Frontal cortex (tissue), 4 donors: ENCODE results near the gene GRK2. TPM values are rescaled to one million over a fixed set of nuclear protein-coding genes. Genes with fewer than 3 reads are reported as not detected.
A peak's percentile ranks its signal among the peaks of the same experiment; 100 is the strongest.

Experiments
- DNase-seq, 2 donors: peaks; one replicate each; pipeline ENCODE4 v3.0.0; 2012; ENCODE audit warnings: low spot score in 2 of 2
- FAIRE-seq: peaks from 2 replicates; lab custom pipeline; 2012; peaks lifted over from hg19 to GRCh38; lab: Jason Lieb, UNC
- total RNA-seq: library from RNA; depleted of rRNA; stranded (reverse); fragments of >200 nt; gene quantifications from one replicate; pipeline ENCODE4 v1.2.3, GENCODE V29; 2014
- donor health status: control.
- donor health status: control.
- donor health status: control.

The GRK2 gene
- total RNA-seq, 1 donor from 2014 or later = 46.9 TPM

DNA sequence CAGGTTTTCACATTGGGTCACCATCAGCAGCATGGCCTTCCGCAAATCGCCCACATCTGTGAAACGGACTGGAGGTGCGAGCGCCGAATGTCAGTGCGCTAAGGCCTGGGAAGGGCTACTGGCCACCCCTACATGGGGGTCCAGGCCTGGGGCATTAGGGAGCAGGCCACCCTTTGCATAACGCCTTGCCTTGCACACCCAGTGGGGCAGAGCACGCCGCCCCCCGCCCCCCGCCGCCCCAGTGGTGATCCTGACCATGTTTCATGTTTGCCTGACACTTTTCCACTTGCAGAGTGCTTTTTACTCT, 2.6 kb downstream of the GRK2 start:
- FAIRE-seq = no peak

DNA sequence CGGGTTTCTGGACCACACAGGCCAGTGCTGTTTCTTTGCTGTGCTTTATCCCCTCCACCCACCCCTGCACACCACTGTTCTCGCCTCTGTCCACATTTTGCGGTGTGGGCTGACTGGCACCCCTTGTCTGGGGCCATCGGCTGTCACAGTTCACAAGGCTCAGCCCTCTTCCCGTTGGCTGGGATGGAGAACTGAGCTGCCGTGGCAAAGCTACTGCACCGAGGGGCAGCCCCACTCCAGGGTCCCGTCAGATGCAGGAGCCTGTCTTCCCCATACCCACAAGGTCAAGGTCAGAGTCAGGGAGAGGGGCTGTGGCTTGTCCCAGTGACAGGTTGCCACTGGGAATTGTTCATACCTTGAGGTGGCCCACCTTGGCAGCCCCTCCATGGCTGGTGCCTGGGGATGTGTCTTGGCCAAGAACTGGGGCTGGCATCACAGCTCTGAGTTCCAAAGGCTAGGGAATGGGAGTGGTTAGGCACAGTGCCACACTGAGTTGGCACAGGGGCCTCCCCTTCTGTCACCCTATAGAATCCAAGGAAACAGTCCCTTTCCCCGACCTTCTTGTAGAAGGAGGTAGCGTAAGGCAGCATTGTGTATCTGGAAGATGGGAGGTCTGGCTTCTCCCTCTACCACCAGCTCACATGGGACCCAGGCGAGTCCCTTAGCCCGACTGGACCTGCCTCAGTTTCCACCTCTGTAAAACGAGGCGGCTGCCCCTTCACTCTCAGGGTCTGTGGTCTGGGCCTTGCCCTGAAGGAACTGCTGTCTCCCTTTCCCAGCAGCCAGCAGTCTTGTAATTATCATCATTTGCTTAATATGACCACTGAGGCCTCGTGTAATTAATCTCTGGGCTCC, 3.4 kb downstream of the GRK2 start:
- no peak for FAIRE-seq
- DNase-seq = no peak

More for the DNA sequence above, 2.6 kb downstream of the GRK2 start:
- no peak for DNase-seq

DNA sequence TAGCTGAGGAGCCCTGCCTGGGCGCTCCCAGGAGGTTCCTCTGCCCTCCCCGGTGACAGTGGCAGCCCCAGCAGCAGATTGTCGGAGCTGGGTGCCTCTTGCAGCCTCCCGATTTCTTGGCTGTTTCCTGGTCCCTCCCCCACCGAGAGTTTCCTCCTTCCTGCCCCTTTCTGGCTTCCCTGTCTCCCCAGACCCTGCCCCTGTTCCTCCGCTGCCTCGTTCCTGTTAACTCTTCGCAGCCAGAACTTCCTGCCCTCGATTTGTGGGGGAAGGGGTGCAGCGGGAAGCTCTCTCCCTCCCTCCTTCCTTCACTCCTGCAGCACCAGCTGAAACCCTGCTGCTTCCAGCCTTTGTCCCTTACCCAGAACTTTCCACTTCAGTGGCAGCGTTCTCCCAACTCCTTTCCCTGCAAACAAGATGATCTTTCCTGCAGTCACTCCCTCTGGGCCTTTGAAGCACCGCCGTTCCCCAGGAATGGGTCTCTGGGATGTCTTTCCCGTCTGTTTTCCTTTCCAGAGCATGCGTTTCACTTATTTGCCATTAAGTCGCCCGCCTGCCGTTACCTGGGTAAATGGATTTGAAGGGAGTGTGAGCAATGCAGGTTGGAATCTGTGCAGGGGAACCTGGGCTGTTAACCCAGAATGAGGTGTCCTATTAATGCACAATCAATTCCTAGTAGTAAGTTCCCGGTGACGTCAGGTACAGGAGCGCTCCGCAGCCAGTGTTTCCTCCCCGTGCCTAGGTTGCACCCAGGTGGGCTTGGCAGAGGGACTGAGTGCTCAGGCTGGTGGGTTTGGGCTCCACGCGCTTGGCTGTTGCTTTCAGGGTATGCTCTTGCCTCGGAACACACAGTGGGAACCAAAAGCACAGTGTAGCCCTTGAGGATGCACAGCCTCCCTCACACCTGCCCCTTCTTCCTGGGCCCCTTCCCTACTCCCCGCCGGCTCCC, 4.3 kb downstream of the GRK2 start:
- FAIRE-seq (no peak), DNase-seq (no peak)

DNA sequence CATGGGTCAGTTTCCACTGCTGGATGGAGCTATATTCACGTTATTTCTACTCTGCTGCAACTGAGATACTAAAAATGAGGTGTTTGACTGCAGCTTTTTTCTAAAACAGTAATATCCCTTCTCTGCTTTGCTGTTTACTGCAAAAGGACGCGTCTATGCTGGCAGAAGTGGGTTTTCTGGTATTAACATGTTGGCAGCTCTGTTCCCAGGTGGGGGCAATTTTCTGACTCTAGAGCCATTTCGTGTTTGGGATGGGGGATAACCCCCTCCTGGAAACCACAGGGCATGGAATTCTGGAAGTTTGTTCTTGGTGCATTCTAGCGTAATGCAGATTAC, 4.9 kb downstream of the GRK2 start:
- DNase-seq = no peak
- FAIRE-seq = no peak

DNA sequence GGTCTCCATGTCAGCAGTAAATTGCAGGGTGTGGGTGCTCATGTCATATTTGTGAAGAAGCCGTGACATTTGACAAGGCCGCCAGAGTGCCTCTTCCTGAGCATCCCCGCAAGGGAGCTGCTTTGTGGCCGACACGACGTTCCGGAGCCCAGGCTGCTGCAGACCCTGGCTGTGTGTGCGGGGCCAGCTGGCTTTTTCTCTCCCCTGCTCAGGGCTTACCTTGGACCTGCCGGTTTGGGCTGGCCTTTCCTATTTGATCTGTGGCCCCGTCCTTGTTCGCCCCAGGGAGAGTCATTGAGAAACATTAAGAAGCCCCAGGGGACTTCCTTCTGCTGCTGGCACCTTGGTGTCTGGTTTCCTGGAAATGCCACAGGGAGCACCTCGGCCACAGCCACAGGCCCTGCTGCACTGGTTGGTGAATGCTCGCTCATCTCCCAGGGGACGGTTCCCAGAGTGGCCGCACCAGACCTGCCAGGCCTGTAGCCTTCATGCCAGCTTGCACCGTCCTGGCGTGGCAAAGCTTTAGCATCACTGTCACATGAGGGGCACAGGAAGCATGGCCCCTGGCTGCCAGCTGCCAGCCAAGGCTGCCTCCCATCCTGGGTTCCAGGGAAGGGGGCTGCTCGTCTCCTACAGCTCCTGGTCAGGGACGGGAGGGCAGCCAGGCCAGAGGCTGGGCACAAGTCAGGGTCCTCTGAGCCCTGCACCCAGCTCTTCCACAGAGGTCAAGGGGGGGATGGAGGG, 5.4 kb downstream of the GRK2 start:
- FAIRE-seq (no peak), DNase-seq (no peak)

DNA sequence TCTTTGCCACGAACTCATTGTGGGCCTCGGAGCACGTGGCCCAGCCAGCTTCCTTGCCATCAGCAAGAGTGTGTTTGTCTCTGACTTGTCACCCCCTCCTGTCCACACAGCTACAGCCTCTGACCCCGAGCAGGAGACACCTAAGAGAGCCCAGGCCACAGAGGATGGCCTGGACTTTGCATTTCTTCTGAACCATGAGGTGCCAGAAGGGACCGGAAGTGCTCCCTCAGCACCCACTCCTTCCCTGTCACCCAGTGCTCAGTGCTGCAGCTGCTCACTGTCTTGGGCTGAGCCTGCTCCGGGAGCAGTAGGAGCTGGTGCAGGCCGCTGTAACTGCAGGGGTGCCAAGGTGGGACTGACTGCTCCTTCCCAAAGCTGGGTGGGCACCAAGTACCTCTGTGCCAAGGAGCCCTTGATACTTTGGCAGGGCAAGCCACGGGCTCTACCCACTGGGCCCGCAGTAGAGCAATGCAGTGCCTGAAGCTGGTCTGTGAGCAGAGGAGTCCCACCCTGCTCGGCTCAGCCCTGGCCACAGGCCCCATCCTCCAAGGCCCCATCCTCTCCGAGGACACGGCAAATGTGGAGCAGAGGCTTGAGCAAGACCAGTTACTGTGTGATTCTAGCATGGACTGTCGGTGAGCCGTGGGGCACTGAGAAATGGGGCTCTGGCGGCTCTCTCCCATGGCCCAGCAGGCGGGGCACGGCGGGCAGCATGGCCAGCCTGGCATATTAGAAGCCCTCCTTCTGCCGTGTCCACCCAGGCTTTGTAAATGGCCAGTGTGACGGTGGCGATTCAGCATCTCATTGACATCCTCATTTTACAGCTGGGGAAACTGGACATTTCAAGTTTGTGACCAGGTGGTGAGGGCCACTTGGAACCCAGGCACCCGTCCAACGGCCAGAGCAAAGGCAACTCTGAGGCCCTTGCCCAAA, 6.3 kb downstream of the GRK2 start:
- no peak for DNase-seq
- no peak for FAIRE-seq

DNA sequence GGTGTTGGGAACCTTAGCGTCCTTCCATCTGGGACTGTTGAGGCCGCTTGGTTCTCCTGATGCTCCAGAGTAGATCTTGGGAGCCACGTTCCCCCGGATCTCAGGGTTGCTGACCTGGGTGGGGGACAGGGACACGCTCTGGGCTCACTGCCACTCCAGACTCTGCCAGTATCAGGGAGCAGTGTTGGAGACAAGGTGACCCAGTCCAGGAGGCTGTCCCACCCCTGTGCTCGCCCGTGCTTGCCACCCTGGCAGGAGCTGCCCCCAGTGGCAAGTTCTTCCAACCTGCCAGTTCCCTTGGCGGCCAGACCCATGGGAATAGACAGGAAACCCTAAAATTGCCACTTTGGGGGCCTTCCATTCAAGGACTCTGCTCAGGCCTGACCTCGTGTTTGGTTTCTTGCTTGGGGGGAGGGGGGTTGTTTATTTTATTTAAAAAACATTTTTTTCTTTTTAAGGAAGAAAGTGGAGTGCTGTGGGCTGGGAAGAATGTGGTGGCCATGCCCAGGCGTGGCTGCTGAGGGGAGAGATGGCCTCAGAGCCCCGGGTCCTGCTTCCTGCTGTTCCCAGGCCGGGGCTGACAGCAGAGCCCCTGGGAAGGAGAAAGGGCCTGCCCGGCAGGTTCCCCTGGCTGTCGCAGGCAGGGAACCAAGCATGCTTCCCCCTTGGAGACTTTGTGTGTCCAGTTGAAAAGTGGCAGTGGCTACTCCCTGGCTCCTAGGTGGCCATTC, 7.2 kb downstream of the GRK2 start:
- no peak for DNase-seq
- no peak for FAIRE-seq

DNA sequence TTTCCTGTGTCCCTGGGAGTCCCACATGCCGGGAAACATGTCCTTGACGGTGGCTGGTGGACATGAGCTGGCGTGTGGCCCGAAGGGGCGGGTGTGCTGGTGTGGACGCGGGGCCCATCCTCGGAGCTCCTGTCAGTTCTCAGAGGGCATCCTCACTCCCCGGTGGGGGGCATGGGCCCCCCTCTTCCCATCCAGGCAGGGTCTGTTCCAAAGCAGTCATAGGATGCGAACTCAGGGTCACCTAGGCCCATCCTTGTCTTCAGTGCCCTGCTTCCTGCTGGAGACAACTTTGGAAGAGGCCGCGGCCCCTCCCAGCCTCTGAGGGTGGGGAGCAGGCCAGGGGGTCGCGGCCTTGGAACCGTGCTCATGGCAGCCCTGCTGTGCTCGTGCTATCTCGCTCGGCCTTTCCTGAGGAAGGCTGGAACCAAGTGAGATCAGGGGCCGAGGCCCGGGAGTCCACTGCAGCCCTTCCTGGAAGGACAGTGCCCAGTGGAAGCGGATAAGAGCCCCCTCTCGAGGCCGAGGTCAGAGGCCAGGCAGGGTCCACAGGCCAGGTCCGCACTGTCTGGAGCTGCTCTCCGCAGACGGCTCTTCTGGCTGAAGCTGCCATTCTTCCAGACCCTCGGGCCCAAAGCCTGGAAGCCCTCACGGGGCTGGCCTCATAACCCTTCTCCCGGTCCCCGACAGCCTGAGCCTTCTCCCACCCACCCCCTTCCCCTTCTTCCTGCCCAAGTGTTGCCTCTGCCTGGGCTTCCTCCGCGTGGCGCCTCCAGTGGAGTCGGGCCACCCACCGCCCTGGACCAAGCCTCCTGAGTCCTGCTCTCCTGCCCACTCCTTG, 8.7 kb downstream of the GRK2 start:
- no peak for FAIRE-seq

DNA sequence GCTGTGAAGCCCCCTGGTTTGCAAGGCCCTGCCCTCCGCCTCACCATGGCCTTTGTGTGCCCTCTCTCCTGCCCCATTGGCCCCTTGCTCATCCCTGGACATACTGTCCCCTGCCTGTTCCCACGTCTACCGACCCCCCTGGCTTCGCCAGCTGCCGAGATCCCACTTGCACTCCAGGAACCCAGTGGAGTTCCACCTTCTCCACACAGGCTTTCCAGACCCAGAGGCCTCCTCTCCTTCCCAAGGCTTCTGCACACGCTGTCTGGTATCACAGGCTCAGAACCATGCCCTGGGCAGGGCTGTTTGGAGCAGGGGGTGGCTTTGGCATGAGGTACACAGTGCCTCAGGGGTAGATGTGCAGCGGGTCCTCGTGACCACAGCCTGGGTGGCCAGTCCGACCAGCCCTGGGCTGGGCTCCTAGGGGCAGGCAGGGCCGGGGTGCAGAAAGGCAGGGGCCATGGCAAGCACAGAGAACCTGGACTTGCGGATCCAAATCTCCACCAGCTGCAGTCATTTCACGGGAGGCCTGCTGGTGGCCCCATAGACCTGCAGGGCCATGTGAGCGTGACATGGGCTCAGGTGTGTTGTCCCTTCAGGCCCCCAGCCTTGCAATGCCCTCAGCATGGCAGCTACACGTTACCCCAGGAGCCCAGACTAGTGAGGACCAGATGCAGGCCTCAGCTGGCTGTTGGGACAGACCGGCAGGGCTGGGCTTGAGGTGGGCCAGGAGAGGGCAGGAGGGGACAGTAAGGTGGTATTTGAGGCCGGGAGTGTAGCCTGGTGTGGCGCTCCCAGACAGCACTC, 9.5 kb downstream of the GRK2 start:
- FAIRE-seq = no peak

More for the DNA sequence above, 8.7 kb downstream of the GRK2 start:
- DNase-seq = no peak

DNA sequence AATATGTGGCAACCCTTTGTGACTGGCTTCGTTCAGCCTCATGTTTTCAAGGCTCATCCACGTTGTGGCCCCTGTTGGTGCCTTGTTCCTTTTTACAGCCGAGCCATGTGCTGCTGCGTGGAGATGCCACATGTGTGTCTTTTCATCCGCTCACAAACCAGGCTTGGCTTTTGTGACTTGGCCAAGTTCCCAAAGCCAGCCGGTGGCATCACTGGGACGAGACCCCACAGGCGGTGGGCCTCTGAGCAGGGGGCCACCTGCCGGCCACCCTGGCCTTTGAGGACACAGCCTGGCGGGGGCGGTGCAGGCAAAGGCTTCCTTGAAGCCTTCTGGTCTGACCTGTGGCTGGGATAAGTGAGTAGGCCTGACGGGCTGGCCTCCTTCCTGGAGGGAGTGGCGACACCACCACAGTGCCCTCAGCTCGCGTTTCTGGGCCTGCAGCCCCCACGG, 10.5 kb downstream of the GRK2 start:
- no peak for FAIRE-seq
- DNase-seq = no peak

More for the DNA sequence above, 9.5 kb downstream of the GRK2 start:
- no peak for DNase-seq

DNA sequence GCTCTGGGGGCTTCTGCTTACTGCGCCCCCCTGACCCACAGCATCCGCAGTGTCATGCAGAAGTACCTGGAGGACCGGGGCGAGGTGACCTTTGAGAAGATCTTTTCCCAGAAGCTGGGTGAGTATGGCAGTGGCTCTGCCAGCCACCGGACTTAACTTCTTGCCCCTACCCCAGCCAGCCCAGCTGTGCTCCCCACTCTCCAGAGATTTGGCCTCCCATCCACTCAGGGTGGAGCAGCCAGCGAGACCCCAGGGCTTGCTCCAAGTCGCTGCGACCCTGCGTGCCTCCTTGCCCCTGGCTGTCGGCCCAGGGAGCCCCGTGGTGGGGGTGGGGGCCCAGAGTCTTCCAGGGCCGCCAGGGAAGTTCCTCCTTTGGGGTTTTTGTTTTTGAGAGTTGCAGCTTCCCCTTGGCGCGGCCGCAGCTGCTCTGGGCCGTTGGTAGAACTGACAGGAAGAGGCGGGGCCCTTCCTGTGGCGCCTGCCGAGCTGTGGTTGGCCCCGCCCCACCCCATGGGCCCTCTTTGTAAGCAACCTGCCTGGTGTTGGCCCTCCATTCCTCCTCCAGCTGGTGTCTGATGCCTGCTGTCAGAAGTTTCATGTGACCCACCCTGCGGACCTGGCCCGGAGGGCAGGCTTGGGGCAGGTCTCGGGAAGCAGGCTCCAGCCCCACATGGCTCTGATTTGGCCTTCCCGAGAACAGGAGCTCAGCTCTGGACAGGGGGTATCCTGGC, 11.1 kb downstream of the GRK2 start:
- FAIRE-seq = no peak
- peak in 1 of 2 donors; percentile 69 for DNase-seq

DNA sequence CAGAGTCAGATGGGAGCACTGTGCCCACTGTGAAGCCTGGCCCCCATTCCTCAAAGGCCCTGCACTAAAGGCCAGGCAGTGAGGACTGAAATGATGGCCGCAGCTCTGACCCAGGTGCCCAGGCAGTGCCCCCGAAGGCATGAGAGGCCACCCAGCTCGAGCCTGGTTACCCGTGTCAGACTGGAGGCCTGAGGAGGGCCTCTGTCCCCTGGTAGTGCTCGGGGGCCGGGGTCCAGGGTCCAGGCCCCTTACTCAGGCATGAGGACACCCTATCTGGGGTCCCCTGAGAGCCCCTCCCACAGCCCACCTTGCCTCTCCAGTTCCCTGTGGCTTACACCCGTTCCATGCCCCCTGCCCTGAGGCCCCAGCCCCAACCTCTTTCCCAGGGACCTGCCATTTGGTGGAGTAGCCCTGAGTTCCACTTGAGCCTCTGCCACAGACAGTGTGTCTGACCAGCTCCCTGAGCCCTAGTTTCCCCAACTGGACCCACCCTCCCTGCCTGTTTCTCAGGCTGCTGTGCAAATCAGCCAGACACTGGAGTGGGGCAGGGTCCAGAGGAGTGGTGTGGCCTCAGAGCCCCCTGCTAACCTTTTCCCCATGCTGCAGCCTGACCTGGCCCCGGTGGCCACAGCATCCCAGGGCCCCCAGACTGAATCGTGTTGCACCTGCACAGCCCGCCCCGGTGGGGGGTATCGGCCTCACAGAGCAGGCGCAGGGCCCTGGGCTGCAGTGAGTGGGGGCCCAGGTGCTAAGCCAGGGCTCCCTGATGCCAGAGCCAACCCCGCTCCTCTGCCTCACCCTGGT, 12.1 kb downstream of the GRK2 start:
- DNase-seq (no peak), FAIRE-seq (no peak)

DNA sequence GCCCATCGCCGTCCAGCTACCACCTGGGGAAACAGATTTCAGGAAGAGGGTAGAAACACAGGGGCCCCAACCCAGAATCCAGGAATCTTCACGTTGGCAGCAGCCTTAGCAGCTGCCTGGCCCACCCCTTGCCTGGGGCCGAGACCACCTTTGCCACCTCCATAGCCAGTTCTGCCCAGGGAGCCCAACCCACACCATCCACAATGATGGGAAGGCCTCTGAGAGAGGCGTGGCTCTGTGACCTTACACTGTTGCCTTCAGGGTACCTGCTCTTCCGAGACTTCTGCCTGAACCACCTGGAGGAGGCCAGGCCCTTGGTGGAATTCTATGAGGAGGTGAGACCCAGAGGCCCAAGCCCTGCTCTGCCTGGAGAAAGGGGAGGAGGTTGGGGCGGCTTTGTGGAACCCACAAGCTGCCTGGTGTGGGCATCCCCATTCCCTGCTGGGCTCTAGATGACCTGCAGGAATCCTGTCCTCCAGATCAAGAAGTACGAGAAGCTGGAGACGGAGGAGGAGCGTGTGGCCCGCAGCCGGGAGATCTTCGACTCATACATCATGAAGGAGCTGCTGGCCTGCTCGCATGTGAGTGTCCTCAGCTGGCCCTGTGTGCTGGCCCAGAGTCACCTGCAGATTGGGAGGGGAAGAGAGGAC, 12.8 kb downstream of the GRK2 start:
- DNase-seq (no peak), FAIRE-seq (no peak)

DNA sequence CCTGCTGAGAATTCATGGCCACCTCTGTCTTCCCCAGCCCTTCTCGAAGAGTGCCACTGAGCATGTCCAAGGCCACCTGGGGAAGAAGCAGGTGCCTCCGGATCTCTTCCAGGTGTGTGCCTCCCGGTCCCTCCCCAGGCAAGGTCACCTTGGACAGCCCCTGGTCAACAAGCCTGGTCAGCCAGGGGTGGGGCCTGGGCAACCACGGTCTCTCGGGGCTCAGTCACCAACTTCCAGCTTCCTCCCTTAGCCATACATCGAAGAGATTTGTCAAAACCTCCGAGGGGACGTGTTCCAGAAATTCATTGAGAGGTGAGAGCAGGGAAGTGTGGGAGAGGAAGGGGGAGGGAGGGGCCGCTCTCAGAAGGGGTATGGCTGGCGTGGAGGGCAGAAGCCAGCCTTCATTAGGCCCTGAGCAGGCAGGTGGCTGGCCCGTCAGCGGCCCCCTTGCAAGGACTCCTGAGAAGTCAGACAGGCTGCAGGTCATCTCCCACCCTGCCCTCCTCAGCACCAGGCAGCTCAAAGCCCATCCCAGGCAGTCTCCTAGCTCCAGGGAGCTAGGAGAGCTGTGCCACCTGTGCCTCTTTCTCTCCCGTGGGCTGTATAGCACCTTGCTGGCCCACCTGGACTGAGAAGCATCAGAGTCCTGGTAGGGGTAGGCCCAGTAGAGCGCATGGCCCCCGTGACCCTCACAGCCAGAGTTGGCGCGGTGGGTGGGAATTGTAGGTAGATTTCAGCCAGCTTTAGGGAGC, 13.5 kb downstream of the GRK2 start:
- FAIRE-seq (no peak), DNase-seq (no peak)
